SK-N-SH (cell line): Measurements from ENCODE around the gene SNPH. TPM values are rescaled to one million over a fixed set of nuclear protein-coding genes. Genes with fewer than 3 reads are reported as not detected.

Source experiments
- CTCF ChIA-PET: fragments of 300-600, 350-600 bp; formaldehyde crosslinking; extraction: SDS; loops from one replicate; lab custom pipeline; 2021; lab: Yijun Ruan, JAX
- POLR2A ChIA-PET: fragments of 350-600 bp; sonication (Branson Sonifier 250); formaldehyde crosslinking; extraction: SDS; loops from one replicate; lab custom pipeline; 2020; ENCODE audit warnings: antibody characterized with exemption, inconsistent platforms; lab: Yijun Ruan, JAX
- DNase-seq: peaks from one replicate; pipeline ENCODE4 v3.0.0; 2012
- H2AFZ ChIP-seq: fragments of 200-600 bp; sonication (generic); 2 replicates; pipeline ENCODE4 v1.8.1; 2016; ENCODE audit warnings: antibody characterized with exemption, mild to moderate bottlenecking, low read depth
- H3F3A ChIP-seq: fragments of 200-600 bp; sonication (generic); replicated peaks from 2 replicates; pipeline ENCODE3; 2016; ENCODE audit warnings: antibody characterized with exemption, mild to moderate bottlenecking; ENCODE audit not compliant: insufficient read depth
- H3K27ac ChIP-seq, 2 experiments: fragments of 200-500 bp in 1 of 2; fragments of 200-600 bp in 1 of 2; sonication (Bioruptor generic) in 1 of 2; sonication (generic), shearing (Covaris generic) in 1 of 2; 2 replicates each; pipeline versions ENCODE4 v1.5.1 to v1.6.1; 2014 to 2016; ENCODE audit warnings: low read depth in 2 of 2, inconsistent platforms in 1 of 2, low read length in 1 of 2, mild to moderate bottlenecking in 1 of 2, mixed read lengths in 1 of 2
- H3K27me3 ChIP-seq: fragments of 200-600 bp; sonication (generic), shearing (Covaris generic); 2 replicates; pipeline ENCODE4 v1.6.1; 2016; ENCODE audit warnings: mixed run types; ENCODE audit not compliant: insufficient read depth
- H3K36me3 ChIP-seq, 2 experiments: fragments of 200-500 bp in 1 of 2; fragments of 200-600 bp in 1 of 2; sonication (Bioruptor generic) in 1 of 2; sonication (generic) in 1 of 2; replicated peaks in 1 of 2; 2 replicates each; pipeline versions ENCODE3 to v1.5.1; 2014 to 2016; ENCODE audit warnings: low read length in 1 of 2, mild to moderate bottlenecking in 1 of 2; ENCODE audit not compliant: insufficient read depth in 2 of 2, control insufficient read depth in 1 of 2
- H3K4me1 ChIP-seq, 2 experiments: fragments of 200-500 bp in 1 of 2; fragments of 200-600 bp in 1 of 2; sonication (Bioruptor generic) in 1 of 2; sonication (generic), shearing (Covaris generic) in 1 of 2; 2 replicates each; pipeline versions ENCODE4 v1.5.1 to v1.6.1; 2014 to 2016; ENCODE audit warnings: low read depth in 1 of 2, low read length in 1 of 2, mixed run types in 1 of 2; ENCODE audit not compliant: insufficient read depth in 2 of 2, control insufficient read depth in 1 of 2
- H3K4me2 ChIP-seq: fragments of 200-600 bp; sonication (generic), shearing (Covaris generic); 2 replicates; pipeline ENCODE4 v1.6.1; 2017; ENCODE audit warnings: mixed run types
- H3K4me3 ChIP-seq, 2 experiments: fragments of 200-500 bp in 1 of 2; fragments of 200-600 bp in 1 of 2; sonication (Bioruptor generic) in 1 of 2; sonication (generic), shearing (Covaris generic) in 1 of 2; 2 replicates each; pipeline versions ENCODE4 v1.5.1 to v1.8.1; 2014 to 2016; ENCODE audit warnings: low read depth in 2 of 2, inconsistent platforms in 1 of 2, low read length in 1 of 2, mild to moderate bottlenecking in 1 of 2, mixed read lengths in 1 of 2, moderate library complexity in 1 of 2
- H3K79me2 ChIP-seq: fragments of 200-600 bp; sonication (generic); 2 replicates; pipeline ENCODE4 v1.8.1; 2017; ENCODE audit warnings: mild to moderate bottlenecking; ENCODE audit not compliant: insufficient read depth
- H3K9ac ChIP-seq: fragments of 200-600 bp; sonication (generic); 2 replicates; pipeline ENCODE4 v1.6.1; 2017; ENCODE audit warnings: mixed run types
- H3K9me2 ChIP-seq: fragments of 200-600 bp; sonication (generic); 2 replicates; pipeline ENCODE4 v1.6.1; 2017; ENCODE audit warnings: mixed run types
- H3K9me3 ChIP-seq: fragments of 200-600 bp; sonication (generic); 2 replicates; pipeline ENCODE4 v1.6.1; 2017; ENCODE audit warnings: mixed run types, mild to moderate bottlenecking, moderate library complexity
- H4K20me1 ChIP-seq: fragments of 200-600 bp; sonication (generic); 2 replicates; pipeline ENCODE4 v1.6.1; 2017; ENCODE audit warnings: mild to moderate bottlenecking, mixed run types; ENCODE audit not compliant: insufficient read depth
- CTCF ChIP-seq: fragments of 200-600 bp; sonication (generic); IDR thresholded peaks from 2 replicates; pipeline ENCODE4 v1.6.1; 2017; ENCODE audit warnings: antibody characterized with exemption, mild to moderate bottlenecking, moderate library complexity
- EP300 ChIP-seq, 2 experiments: IDR thresholded peaks; 2 replicates each; pipeline versions ENCODE4 v1.4.0 to v1.6.1; 2012; ENCODE audit warnings: borderline replicate concordance in 1 of 2, low read depth in 1 of 2, low read length in 1 of 2
- EZH2phosphoT487 ChIP-seq: fragments of 200-600 bp; sonication (generic); IDR thresholded peaks from 2 replicates; pipeline ENCODE4 v1.6.1; 2017; ENCODE audit warnings: low read depth, mixed run types, mild to moderate bottlenecking, antibody characterized with exemption, moderate library complexity, borderline replicate concordance
- FOSL2 ChIP-seq: IDR thresholded peaks from 2 replicates; pipeline ENCODE4 v1.4.0; 2012; ENCODE audit warnings: low read depth, mild to moderate bottlenecking, moderate library complexity, borderline replicate concordance
- FOXM1 ChIP-seq: IDR thresholded peaks from 2 replicates; pipeline ENCODE4 v1.4.0; 2012; ENCODE audit warnings: low read depth, mild to moderate bottlenecking
- GATA2 ChIP-seq: sonication (generic); formaldehyde crosslinking; IDR thresholded peaks from 2 replicates; pipeline ENCODE4 v1.5.0; 2020; ENCODE audit warnings: mild to moderate bottlenecking, missing genetic modification reagents
- MEF2A ChIP-seq: IDR thresholded peaks from 2 replicates; pipeline ENCODE4 v1.4.0; 2012; ENCODE audit warnings: low read depth, borderline replicate concordance
- MXI1 ChIP-seq: IDR thresholded peaks from 2 replicates; pipeline ENCODE4 v1.6.1; 2012; ENCODE audit warnings: mild to moderate bottlenecking, low read depth, low read length, improper control_type of control experiment
- NRF1 ChIP-seq: IDR thresholded peaks from 2 replicates; pipeline ENCODE4 v1.6.1; 2012; ENCODE audit warnings: low read depth, mild to moderate bottlenecking, low read length
- RCOR1 ChIP-seq: fragments of 150-350 bp; IDR thresholded peaks from 2 replicates; pipeline ENCODE4 v1.6.1; 2017; ENCODE audit warnings: antibody characterized with exemption, low read length
- RFX5 ChIP-seq: IDR thresholded peaks from 2 replicates; pipeline ENCODE4 v1.6.1; 2012; ENCODE audit warnings: mild to moderate bottlenecking, improper control_type of control experiment, low read length
- RXRA ChIP-seq: IDR thresholded peaks from 2 replicates; pipeline ENCODE4 v1.4.0; 2012; ENCODE audit warnings: low read depth, mild to moderate bottlenecking, borderline replicate concordance
- TAF1 ChIP-seq: IDR thresholded peaks from 2 replicates; pipeline ENCODE4 v1.6.1; 2012; ENCODE audit warnings: low read depth, mild to moderate bottlenecking, low read length, moderate library complexity, borderline replicate concordance
- TCF12 ChIP-seq: IDR thresholded peaks from 2 replicates; pipeline ENCODE4 v1.4.0; 2012
- USF1 ChIP-seq: IDR thresholded peaks from 2 replicates; pipeline ENCODE4 v1.4.0; 2012; ENCODE audit warnings: low read depth, borderline replicate concordance
- USF2 ChIP-seq: fragments of 150-350 bp; IDR thresholded peaks from 2 replicates; pipeline ENCODE4 v1.6.1; 2017; ENCODE audit warnings: antibody characterized with exemption, low read length, low read depth, borderline replicate concordance
- WGBS: methylation state at CpG from one replicate; pipeline ENCODE4 v1.1.6; 2017; ENCODE audit warnings: low lambda C conversion rate; 5-methylcytosine and 5-hydroxymethylcytosine counted together
- polyA plus RNA-seq, 3 experiments: library from polyadenylated mRNA; depleted of rRNA; stranded (reverse); fragments of >200 nt; gene quantifications; 2 replicates each; pipeline ENCODE4 v1.2.3, GENCODE V29; 2012
- TF ChIP-seq, protein P1 (sequence below): fragments of 150-350 bp; IDR thresholded peaks from 2 replicates; pipeline ENCODE4 v1.6.1; 2016; ENCODE audit warnings: mild to moderate bottlenecking, low read depth, low read length
- TF ChIP-seq, protein P2 (sequence below): IDR thresholded peaks from 2 replicates; pipeline ENCODE4; 2012
- TF ChIP-seq, protein P3 (sequence below): IDR thresholded peaks from 2 replicates; pipeline ENCODE4 v1.4.0; 2012; ENCODE audit warnings: low read depth
- TF ChIP-seq, protein P4 (sequence below): IDR thresholded peaks from 2 replicates; pipeline ENCODE4 v1.4.0; 2012; ENCODE audit warnings: low read depth, borderline replicate concordance

The SNPH gene
- polyA plus RNA-seq, 1 of the 3 experiments (the other 2 are of a cell fraction) = 2.5 TPM

DNA sequence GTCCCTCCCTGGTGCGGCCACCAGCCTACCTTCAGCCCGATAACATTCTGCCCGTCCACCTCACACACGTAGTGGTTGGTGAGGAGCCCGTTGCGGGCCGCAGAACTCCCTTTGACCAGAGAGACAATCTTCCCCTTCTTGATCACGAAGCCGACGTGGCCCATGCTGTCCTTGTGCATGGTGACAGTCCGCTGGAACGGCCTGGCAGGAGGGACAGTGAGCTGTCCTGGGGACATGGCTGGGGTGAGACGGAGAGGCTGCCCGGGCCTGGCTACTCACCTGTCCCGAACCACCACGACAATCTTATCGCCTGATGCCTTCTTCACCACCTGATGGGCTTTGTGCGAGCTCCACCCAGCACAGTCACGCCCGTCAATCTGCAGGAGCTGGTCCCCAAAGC, 46.2 kb downstream of the SNPH start (continued):
- TF ChIP-seq, protein P1, sequence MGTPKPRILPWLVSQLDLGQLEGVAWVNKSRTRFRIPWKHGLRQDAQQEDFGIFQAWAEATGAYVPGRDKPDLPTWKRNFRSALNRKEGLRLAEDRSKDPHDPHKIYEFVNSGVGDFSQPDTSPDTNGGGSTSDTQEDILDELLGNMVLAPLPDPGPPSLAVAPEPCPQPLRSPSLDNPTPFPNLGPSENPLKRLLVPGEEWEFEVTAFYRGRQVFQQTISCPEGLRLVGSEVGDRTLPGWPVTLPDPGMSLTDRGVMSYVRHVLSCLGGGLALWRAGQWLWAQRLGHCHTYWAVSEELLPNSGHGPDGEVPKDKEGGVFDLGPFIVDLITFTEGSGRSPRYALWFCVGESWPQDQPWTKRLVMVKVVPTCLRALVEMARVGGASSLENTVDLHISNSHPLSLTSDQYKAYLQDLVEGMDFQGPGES = no peak
- TF ChIP-seq, protein P2, sequence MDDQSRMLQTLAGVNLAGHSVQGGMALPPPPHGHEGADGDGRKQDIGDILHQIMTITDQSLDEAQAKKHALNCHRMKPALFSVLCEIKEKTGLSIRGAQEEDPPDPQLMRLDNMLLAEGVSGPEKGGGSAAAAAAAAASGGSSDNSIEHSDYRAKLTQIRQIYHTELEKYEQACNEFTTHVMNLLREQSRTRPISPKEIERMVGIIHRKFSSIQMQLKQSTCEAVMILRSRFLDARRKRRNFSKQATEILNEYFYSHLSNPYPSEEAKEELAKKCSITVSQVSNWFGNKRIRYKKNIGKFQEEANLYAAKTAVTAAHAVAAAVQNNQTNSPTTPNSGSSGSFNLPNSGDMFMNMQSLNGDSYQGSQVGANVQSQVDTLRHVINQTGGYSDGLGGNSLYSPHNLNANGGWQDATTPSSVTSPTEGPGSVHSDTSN = no peak
- no peak for TF ChIP-seq RCOR1
- TF ChIP-seq GATA2 (CRISPR knock-in tag) = no peak

DNA sequence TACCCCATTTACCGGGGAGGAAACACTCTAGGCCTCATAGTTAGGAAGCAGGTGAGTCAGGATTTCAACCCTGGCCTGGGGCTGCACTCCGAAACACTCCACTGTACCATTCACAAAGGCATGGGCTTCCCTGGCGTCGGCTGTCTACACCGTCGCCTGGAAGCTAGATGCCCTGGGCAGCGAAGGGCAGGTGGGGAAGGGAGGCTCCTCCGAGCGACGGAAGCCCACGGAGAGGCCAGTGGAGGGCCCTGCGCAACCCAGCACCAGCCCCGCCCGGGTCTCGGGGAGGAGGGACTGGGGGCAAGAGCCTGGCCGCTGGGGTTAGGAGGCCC, 46.8 kb downstream of the SNPH start:
- ChIA-PET CTCF (interaction anchor here (0.6 to 2.6 kb wide), 26 partner anchors 9 to 191 kb away, joined by 3 to 31 read pairs (median 4); partner anchors contain the start of genes SDCBP2 and TMEM74B), POLR2A (no interaction called here)
- no peak overlapping the region for H3K4me2 ChIP-seq
- no peaks in the 10 kb centered on the region for H3K27me3 ChIP-seq
- no peaks in the 10 kb centered on the region for H3K36me3 ChIP-seq
- no peaks in the 10 kb centered on the region for H3F3A ChIP-seq
- no peak for DNase-seq
- H3K27ac ChIP-seq = no peak overlapping the region
- no peaks in the 10 kb centered on the region for H3K9me3 ChIP-seq
- H3K4me3 ChIP-seq = no peak overlapping the region
- H3K9me2 ChIP-seq = no peaks in the 10 kb centered on the region
- no peaks in the 10 kb centered on the region for H3K79me2 ChIP-seq
- no peaks in the 10 kb centered on the region for H4K20me1 ChIP-seq
- no peaks in the 10 kb centered on the region for H3K4me1 ChIP-seq
- H2AFZ ChIP-seq = no peak overlapping the region
- 88% methylated on average over 13 of the region's 16 CpGs for WGBS
- no peak overlapping the region for H3K9ac ChIP-seq
- TF ChIP-seq, protein P3, sequence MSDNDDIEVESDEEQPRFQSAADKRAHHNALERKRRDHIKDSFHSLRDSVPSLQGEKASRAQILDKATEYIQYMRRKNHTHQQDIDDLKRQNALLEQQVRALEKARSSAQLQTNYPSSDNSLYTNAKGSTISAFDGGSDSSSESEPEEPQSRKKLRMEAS = no peak
- TF ChIP-seq, protein P4, sequence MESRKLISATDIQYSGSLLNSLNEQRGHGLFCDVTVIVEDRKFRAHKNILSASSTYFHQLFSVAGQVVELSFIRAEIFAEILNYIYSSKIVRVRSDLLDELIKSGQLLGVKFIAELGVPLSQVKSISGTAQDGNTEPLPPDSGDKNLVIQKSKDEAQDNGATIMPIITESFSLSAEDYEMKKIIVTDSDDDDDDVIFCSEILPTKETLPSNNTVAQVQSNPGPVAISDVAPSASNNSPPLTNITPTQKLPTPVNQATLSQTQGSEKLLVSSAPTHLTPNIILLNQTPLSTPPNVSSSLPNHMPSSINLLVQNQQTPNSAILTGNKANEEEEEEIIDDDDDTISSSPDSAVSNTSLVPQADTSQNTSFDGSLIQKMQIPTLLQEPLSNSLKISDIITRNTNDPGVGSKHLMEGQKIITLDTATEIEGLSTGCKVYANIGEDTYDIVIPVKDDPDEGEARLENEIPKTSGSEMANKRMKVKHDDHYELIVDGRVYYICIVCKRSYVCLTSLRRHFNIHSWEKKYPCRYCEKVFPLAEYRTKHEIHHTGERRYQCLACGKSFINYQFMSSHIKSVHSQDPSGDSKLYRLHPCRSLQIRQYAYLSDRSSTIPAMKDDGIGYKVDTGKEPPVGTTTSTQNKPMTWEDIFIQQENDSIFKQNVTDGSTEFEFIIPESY = no peak
- TF ChIP-seq, protein P1 = no peak
- TF ChIP-seq TAF1 (no peak), EP300 (IDR thresholded peaks at IDR 0.05; ENCODE audit: borderline replicate concordance in 1 of 2, low read depth in 1 of 2, low read length in 1 of 2) (no peak), NRF1 (no peak), FOXM1 (no peak), RFX5 (no peak), USF1 (no peak), TCF12 (no peak), FOSL2 (no peak), USF2 (no peak), CTCF (no peak), EZH2phosphoT487 (no peak), MXI1 (no peak), MEF2A (no peak), RXRA (no peak)
- TF ChIP-seq, protein P2 = no peak
